IMR-90 (cell line): ENCODE measurements around the gene RNF175. TPM values are rescaled to one million over a fixed set of nuclear protein-coding genes. Genes with fewer than 3 reads are reported as not detected.

Source experiments
- ATAC-seq: fragments of 200-7000 bp; cut with Tn5 transposase; 2 replicates; pipeline ENCODE4 v1.9.1; 2020; ENCODE audit warnings: low read depth, mild to moderate bottlenecking, moderate library complexity
- BruUV-seq: library from RNA; stranded (reverse); fragments of 400-500 nt; replicated peaks from 2 replicates; lab custom pipeline; 2021; lab: Mats Ljungman, UMichigan
- CTCF ChIA-PET: fragments of 300-600 bp; formaldehyde crosslinking; extraction: SDS; loops from one replicate; lab custom pipeline; 2021; ENCODE audit warnings: antibody characterized with exemption; lab: Yijun Ruan, JAX
- POLR2A ChIA-PET: fragments of 300-600 bp; sonication (Branson Sonifier 250); formaldehyde crosslinking; loops from one replicate; lab custom pipeline; 2022; ENCODE audit warnings: antibody characterized with exemption; ENCODE audit not compliant: unreplicated experiment; lab: Charles Lee
- DNase-seq: peaks from one replicate; pipeline ENCODE4 v3.0.0; 2013
- H2AFZ ChIP-seq: replicated peaks from 2 replicates; pipeline ENCODE3; 2013; ENCODE audit warnings: low read length, mild to moderate bottlenecking; ENCODE audit not compliant: poor library complexity
- H2AK5ac ChIP-seq: 2 replicates; pipeline ENCODE4 v1.6.1; 2013; ENCODE audit warnings: low read depth, low read length, inconsistent platforms
- H2AK9ac ChIP-seq: replicated peaks from 2 replicates; pipeline ENCODE3; 2013; ENCODE audit warnings: mild to moderate bottlenecking, low read depth, low read length, moderate library complexity; ENCODE audit not compliant: poor library complexity
- H2BK120ac ChIP-seq: 2 replicates; pipeline ENCODE4 v1.6.1; 2013; ENCODE audit warnings: low read depth, low read length, inconsistent platforms
- H2BK15ac ChIP-seq: 3 replicates; pipeline ENCODE4 v1.6.1; 2013; ENCODE audit warnings: low read depth, low read length, inconsistent platforms
- H2BK20ac ChIP-seq: 2 replicates; pipeline ENCODE4 v1.6.1; 2013; ENCODE audit warnings: low read depth, mild to moderate bottlenecking, inconsistent platforms, low read length, moderate library complexity
- H2BK5ac ChIP-seq: 2 replicates; pipeline ENCODE4 v1.6.1; 2013; ENCODE audit warnings: mild to moderate bottlenecking, low read depth, low read length, inconsistent platforms; ENCODE audit not compliant: poor library complexity, severe bottlenecking
- H3K14ac ChIP-seq: replicated peaks from 2 replicates; pipeline ENCODE4 v1.6.1; 2013; ENCODE audit warnings: low read depth, low read length, inconsistent platforms
- H3K18ac ChIP-seq: 2 replicates; pipeline ENCODE4 v1.6.1; 2013; ENCODE audit warnings: low read depth, low read length, control low read depth
- H3K23ac ChIP-seq: 2 replicates; pipeline ENCODE4 v1.6.1; 2013; ENCODE audit warnings: low read depth, low read length, inconsistent platforms
- H3K27ac ChIP-seq: 2 replicates; pipeline ENCODE4 v1.5.1; 2013; ENCODE audit warnings: mild to moderate bottlenecking, control low read depth, low read length; ENCODE audit not compliant: insufficient read depth
- H3K27me3 ChIP-seq: 2 replicates; pipeline ENCODE4 v1.6.1; 2013; ENCODE audit warnings: low read length; ENCODE audit not compliant: control insufficient read depth, insufficient read depth
- H3K36me3 ChIP-seq: 2 replicates; pipeline ENCODE4 v1.6.1; 2013; ENCODE audit warnings: low read length, mixed read lengths; ENCODE audit not compliant: control insufficient read depth, insufficient read depth
- H3K4ac ChIP-seq: 2 replicates; pipeline ENCODE4 v1.6.1; 2013; ENCODE audit warnings: low read depth, low read length, inconsistent platforms
- H3K4me1 ChIP-seq: 2 replicates; pipeline ENCODE4 v1.6.1; 2013; ENCODE audit warnings: low read length, mixed read lengths; ENCODE audit not compliant: control insufficient read depth, insufficient read depth
- H3K4me2 ChIP-seq: 2 replicates; pipeline ENCODE4 v1.6.1; 2013; ENCODE audit warnings: low read depth, mild to moderate bottlenecking, control low read depth, low read length, moderate library complexity
- H3K4me3 ChIP-seq: 2 replicates; pipeline ENCODE4 v1.5.1; 2013; ENCODE audit warnings: low read depth, mild to moderate bottlenecking, control low read depth, low read length, moderate library complexity; ENCODE audit not compliant: insufficient read depth
- H3K56ac ChIP-seq: 2 replicates; pipeline ENCODE4 v1.6.1; 2013; ENCODE audit warnings: low read length, inconsistent platforms; ENCODE audit not compliant: insufficient read depth; ENCODE audit errors: extremely low read depth
- H3K79me1 ChIP-seq, 2 experiments: 2 replicates each; pipeline ENCODE4 v1.6.1; 2013; ENCODE audit warnings: low read length in 2 of 2, inconsistent platforms in 1 of 2, low read depth in 1 of 2
- H3K9ac ChIP-seq: 2 replicates; pipeline ENCODE4 v1.6.1; 2013; ENCODE audit warnings: low read depth, low read length, control low read depth
- H3K9me1 ChIP-seq: 2 replicates; pipeline ENCODE4 v1.6.1; 2013; ENCODE audit warnings: low read length, inconsistent platforms; ENCODE audit not compliant: insufficient read depth
- H3K9me3 ChIP-seq: 2 replicates; pipeline ENCODE4 v1.6.1; 2013; ENCODE audit warnings: low read length; ENCODE audit not compliant: control insufficient read depth, insufficient read depth
- H4K20me1 ChIP-seq: 2 replicates; pipeline ENCODE4 v1.6.1; 2013; ENCODE audit warnings: low read length, inconsistent platforms; ENCODE audit not compliant: insufficient read depth
- H4K5ac ChIP-seq: 2 replicates; pipeline ENCODE4 v1.6.1; 2013; ENCODE audit warnings: mild to moderate bottlenecking, low read depth, low read length, control low read depth
- H4K8ac ChIP-seq, 2 experiments: 2 replicates each; pipeline ENCODE4 v1.6.1; 2013; ENCODE audit warnings: low read depth in 2 of 2, low read length in 2 of 2, control low read depth in 1 of 2, inconsistent platforms in 1 of 2
- H4K91ac ChIP-seq: 2 replicates; pipeline ENCODE4 v1.6.1; 2013; ENCODE audit warnings: low read depth, low read length, inconsistent platforms; ENCODE audit not compliant: insufficient read depth
- BHLHE40 ChIP-seq: fragments of 150-350 bp; IDR thresholded peaks from 2 replicates; pipeline ENCODE4 v1.6.1; 2016; ENCODE audit warnings: mild to moderate bottlenecking, low read depth, low read length
- CEBPB ChIP-seq: IDR thresholded peaks from 2 replicates; pipeline ENCODE4 v1.6.1; 2012; ENCODE audit warnings: low read depth, low read length, improper control_type of control experiment
- CHD1 ChIP-seq: IDR thresholded peaks from 2 replicates; pipeline ENCODE4 v1.6.1; 2012; ENCODE audit warnings: low read depth, low read length, improper control_type of control experiment
- FOS ChIP-seq: fragments of 150-350 bp; IDR thresholded peaks from 2 replicates; pipeline ENCODE4 v1.6.1; 2016; ENCODE audit warnings: low read depth, low read length
- MAFK ChIP-seq: IDR thresholded peaks from 2 replicates; pipeline ENCODE4 v1.6.1; 2012; ENCODE audit warnings: low read depth, low read length, improper control_type of control experiment
- MAZ ChIP-seq: IDR thresholded peaks from 2 replicates; pipeline ENCODE4 v1.6.1; 2012; ENCODE audit warnings: low read depth, mild to moderate bottlenecking, low read length, improper control_type of control experiment, moderate library complexity, borderline replicate concordance
- MXI1 ChIP-seq: IDR thresholded peaks from 2 replicates; pipeline ENCODE4 v1.6.1; 2012; ENCODE audit warnings: low read depth, mild to moderate bottlenecking, low read length, moderate library complexity, borderline replicate concordance
- NFE2L2 ChIP-seq: fragments of 150-350 bp; IDR thresholded peaks from 2 replicates; pipeline ENCODE4 v1.6.1; 2016; ENCODE audit warnings: low read depth, mild to moderate bottlenecking, low read length
- POLR2A ChIP-seq: IDR thresholded peaks from 2 replicates; pipeline ENCODE4 v1.6.1; 2012; ENCODE audit warnings: mild to moderate bottlenecking, low read depth, low read length
- RAD21 ChIP-seq: IDR thresholded peaks from 2 replicates; pipeline ENCODE4 v1.6.1; 2012; ENCODE audit warnings: low read length, improper control_type of control experiment
- RCOR1 ChIP-seq: IDR thresholded peaks from 2 replicates; pipeline ENCODE4 v1.6.1; 2012; ENCODE audit warnings: mild to moderate bottlenecking, low read length, improper control_type of control experiment; ENCODE audit not compliant: insufficient replicate concordance
- RFX5 ChIP-seq: IDR thresholded peaks from 2 replicates; pipeline ENCODE4 v1.8.0; 2012; ENCODE audit warnings: low read depth, mild to moderate bottlenecking, low read length, moderate library complexity
- SMC3 ChIP-seq: fragments of 150-350 bp; IDR thresholded peaks from 2 replicates; pipeline ENCODE4 v1.6.1; 2016; ENCODE audit warnings: low read depth, mild to moderate bottlenecking, antibody characterized with exemption, low read length, moderate library complexity
- WGBS, 2 experiments: methylation state at CpG; one replicate each; pipeline versions ENCODE4 v1.1.5 to v1.1.7; 2013; ENCODE audit warnings: missing lambda C conversion rate in 2 of 2; ENCODE audit not compliant: insufficient read length in 1 of 2; ENCODE audit errors: extremely low coverage in 2 of 2; 5-methylcytosine and 5-hydroxymethylcytosine counted together
- dilution Hi-C: fragments of 300-500 bp; cut with HindIII; formaldehyde crosslinking; loops from one replicate; pipeline ENCODE4 v1.14.3; 2018; ENCODE audit warnings: low sequenced_read_pairs; ENCODE audit not compliant: unreplicated experiment
- in situ Hi-C: fragments of 300-500 bp; cut with MboI; formaldehyde crosslinking; loops from 3 replicates; pipeline ENCODE4 v1.14.3; 2019; ENCODE audit warnings: low sequenced_read_pairs, inconsistent platforms, mixed read lengths
- intact Hi-C: fragments of 100-400 bp; cut with micrococcal nuclease; formaldehyde crosslinking; loops from 2 replicates; pipeline ENCODE4 v1.10.0; 2022
- polyA plus RNA-seq, 3 experiments: library from polyadenylated mRNA; depleted of rRNA; stranded (reverse); fragments of >200 nt; gene quantifications; 2 replicates each; pipeline ENCODE4 v1.2.3, GENCODE V29; 2012; ENCODE audit warnings: low replicate concordance in 1 of 3
- total RNA-seq: library from RNA; depleted of rRNA; stranded (reverse); fragments of >200 nt; gene quantifications from 2 replicates; pipeline ENCODE4 v1.2.3, GENCODE V29; 2012
- TF ChIP-seq, protein P1 (sequence below): conservative IDR thresholded peaks from 2 replicates; pipeline ENCODE4 v1.5.1; 2012; ENCODE audit warnings: mild to moderate bottlenecking, low read depth, low read length, improper control_type of control experiment
- TF ChIP-seq, protein P2 (sequence below): fragments of 150-350 bp; IDR thresholded peaks from 2 replicates; pipeline ENCODE4 v1.6.1; 2017; ENCODE audit warnings: mild to moderate bottlenecking, antibody characterized with exemption, low read length, low read depth
- TF ChIP-seq, protein P3 (sequence below): fragments of 150-350 bp; IDR thresholded peaks from 2 replicates; pipeline ENCODE4 v1.6.1; 2016; ENCODE audit warnings: low read depth, mild to moderate bottlenecking, low read length, moderate library complexity, borderline replicate concordance

RNF175 gene
- total and polyA plus RNA-seq, 2 of the 4 experiments (the other 2 are of a cell fraction): not detected

DNA sequence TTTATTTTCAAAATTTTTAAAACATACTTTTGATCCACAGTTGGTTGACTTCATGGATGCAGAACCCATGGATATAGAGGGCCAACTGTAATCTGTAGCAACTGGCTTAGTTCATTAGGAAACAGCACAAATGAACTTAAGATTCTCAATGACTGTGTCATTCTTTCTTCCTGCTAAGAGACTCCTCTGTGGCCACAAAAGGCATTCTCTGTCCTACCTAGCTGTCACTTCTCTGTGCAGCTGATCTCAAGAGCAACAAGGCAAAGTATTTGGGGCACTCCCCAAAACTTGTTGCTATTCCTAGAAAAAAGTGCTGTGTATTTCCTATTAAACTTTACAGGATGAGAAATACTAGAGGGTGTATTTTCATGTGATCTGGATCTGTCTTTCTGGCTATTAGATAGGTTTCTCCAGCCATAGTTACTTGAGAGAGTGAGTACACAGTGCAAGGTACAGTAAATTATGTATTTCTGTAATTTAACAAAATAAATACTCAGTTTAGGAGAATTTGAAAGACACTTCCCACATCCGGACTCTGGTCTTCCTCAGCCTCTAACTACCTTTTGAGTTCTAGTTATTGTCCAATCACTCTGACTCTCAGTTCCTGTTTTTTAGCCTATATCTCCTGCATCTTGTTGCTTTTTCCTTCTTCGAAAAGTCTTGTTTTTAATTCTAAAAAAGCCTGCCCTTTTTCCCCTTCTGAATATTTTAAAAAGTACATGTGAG, 53.9 kb downstream of the RNF175 start:
- Histone ChIP-seq H2AK9ac (no peak overlapping the region), H3K27ac (no peak overlapping the region), H3K4me2 (no peak overlapping the region), H4K5ac (no peak overlapping the region), H3K9me1 (no peaks in the 10 kb centered on the region), H2BK120ac (no peak overlapping the region), H4K91ac (no peak overlapping the region), H3K36me3 (no peaks in the 10 kb centered on the region), H3K9me3 (no peaks in the 10 kb centered on the region), H3K4me3 (no peak overlapping the region), H4K20me1 (no peaks in the 10 kb centered on the region), H3K18ac (no peak overlapping the region), H2BK5ac (no peak overlapping the region), H2BK20ac (no peak overlapping the region), H3K56ac (no peak overlapping the region), H2AK5ac (no peak overlapping the region), H3K4ac (no peak overlapping the region), H3K14ac (no peak overlapping the region), H3K23ac (no peak overlapping the region), H3K27me3 (no peaks in the 10 kb centered on the region), H3K79me1 (no peaks in the 10 kb centered on the region), H4K8ac (no peak overlapping the region), H3K9ac (no peak overlapping the region), H3K4me1 (no peaks in the 10 kb centered on the region), H2BK15ac (no peak overlapping the region), H2AFZ (no peak overlapping the region)
- TF ChIP-seq, protein P1, sequence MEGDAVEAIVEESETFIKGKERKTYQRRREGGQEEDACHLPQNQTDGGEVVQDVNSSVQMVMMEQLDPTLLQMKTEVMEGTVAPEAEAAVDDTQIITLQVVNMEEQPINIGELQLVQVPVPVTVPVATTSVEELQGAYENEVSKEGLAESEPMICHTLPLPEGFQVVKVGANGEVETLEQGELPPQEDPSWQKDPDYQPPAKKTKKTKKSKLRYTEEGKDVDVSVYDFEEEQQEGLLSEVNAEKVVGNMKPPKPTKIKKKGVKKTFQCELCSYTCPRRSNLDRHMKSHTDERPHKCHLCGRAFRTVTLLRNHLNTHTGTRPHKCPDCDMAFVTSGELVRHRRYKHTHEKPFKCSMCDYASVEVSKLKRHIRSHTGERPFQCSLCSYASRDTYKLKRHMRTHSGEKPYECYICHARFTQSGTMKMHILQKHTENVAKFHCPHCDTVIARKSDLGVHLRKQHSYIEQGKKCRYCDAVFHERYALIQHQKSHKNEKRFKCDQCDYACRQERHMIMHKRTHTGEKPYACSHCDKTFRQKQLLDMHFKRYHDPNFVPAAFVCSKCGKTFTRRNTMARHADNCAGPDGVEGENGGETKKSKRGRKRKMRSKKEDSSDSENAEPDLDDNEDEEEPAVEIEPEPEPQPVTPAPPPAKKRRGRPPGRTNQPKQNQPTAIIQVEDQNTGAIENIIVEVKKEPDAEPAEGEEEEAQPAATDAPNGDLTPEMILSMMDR: no peak
- TF ChIP-seq MXI1 (no peak), FOS (no peak), CEBPB (no peak), MAZ (no peak), RFX5 (no peak), RAD21 (no peak), SMC3 (no peak), RCOR1 (no peak), BHLHE40 (no peak), NFE2L2 (no peak), CHD1 (no peak), POLR2A (no peak), MAFK (no peak)
- TF ChIP-seq, protein P2, sequence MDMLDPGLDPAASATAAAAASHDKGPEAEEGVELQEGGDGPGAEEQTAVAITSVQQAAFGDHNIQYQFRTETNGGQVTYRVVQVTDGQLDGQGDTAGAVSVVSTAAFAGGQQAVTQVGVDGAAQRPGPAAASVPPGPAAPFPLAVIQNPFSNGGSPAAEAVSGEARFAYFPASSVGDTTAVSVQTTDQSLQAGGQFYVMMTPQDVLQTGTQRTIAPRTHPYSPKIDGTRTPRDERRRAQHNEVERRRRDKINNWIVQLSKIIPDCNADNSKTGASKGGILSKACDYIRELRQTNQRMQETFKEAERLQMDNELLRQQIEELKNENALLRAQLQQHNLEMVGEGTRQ: no peak
- TF ChIP-seq, protein P3, sequence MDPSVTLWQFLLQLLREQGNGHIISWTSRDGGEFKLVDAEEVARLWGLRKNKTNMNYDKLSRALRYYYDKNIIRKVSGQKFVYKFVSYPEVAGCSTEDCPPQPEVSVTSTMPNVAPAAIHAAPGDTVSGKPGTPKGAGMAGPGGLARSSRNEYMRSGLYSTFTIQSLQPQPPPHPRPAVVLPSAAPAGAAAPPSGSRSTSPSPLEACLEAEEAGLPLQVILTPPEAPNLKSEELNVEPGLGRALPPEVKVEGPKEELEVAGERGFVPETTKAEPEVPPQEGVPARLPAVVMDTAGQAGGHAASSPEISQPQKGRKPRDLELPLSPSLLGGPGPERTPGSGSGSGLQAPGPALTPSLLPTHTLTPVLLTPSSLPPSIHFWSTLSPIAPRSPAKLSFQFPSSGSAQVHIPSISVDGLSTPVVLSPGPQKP: no peak
- DNase-seq (no peak), ATAC-seq (no peak)
- dilution Hi-C loops: no loop called here
- ChIA-PET CTCF (no interaction called here), POLR2A (no interaction called here)
- WGBS, 2 experiments: no CpG with 5 or more reads among the region's 2 CpGs
- intact Hi-C loops: no loop called here
- in situ Hi-C loops: no loop called here
- no TSS peak for BruUV-seq
